GM21447 (cell line): Measurements from ENCODE around the gene RPLP1.

Experiments
- ATAC-seq: cut with Tn5 transposase; IDR thresholded peaks from one replicate; pipeline ENCODE4 v1.9.1; 2021; ENCODE audit not compliant: unreplicated experiment

RPLP1 gene

GRCh38 chr15:69468241-69469121 is 15.9 kb downstream of the RPLP1 start:
- no peak for ATAC-seq

DNA sequence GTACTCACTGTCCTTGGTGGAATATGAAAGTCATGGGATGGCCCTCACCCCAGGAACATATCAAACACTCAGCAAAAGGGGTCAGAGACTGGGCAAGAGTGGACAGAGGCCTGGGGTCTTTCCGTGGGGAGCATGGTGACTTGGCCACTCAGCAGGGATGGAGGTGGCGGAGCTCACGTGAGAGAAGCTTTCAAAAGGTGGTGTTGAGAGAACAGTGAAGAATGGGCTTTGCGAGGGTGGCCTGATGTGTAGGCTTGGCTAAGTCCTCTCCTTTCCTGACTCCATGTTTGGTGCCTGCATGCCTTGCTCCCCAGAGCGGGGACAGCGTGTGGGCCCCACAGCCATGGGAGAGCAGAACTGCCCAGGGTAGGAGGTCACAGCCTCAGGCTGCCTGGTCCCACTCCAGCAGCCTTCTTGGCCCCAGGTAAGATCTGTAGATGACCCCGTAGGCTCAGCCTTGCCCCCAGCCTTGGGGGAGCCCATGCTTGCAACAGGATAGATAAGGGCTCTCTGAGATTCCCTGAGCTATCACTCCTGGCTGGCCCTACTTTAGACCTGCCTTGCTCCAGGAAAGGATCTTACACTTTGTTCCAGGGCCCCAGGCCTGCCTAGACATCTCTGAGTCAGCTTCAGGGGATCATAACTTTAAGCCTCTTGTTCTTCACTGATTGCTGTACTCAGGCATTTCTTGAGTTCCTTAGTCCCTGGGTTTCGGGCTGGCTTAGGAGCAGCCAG is 17.0 kb downstream of the RPLP1 start:
- no peak for ATAC-seq

DNA sequence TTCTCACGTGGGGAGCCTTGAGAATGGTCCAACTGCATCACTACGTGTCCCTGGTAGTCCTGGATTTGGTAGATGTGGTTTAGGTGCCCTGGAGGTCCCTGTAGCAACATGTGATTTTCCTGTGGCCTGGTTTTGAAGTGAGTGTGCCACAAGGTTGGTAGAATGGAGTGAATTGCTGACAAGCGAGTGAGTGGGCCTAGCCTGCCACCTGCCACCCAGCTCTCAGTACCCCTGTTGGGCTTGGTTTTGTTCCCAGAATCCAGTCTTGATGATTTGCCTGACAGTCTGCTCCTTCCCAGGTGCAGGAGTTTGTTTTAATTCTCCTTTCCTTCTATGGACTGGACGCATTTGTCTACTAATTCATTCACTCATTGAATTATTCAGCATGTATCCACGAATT is 19.4 kb downstream of the RPLP1 start:
- no peak for ATAC-seq

- ATAC-seq = no peak
Observed at GRCh38 chr15:69472562-69472961, 19.9 kb downstream of the RPLP1 start.

GRCh38 chr15:69474291-69474690 is 21.7 kb downstream of the RPLP1 start:
- no peak for ATAC-seq

DNA sequence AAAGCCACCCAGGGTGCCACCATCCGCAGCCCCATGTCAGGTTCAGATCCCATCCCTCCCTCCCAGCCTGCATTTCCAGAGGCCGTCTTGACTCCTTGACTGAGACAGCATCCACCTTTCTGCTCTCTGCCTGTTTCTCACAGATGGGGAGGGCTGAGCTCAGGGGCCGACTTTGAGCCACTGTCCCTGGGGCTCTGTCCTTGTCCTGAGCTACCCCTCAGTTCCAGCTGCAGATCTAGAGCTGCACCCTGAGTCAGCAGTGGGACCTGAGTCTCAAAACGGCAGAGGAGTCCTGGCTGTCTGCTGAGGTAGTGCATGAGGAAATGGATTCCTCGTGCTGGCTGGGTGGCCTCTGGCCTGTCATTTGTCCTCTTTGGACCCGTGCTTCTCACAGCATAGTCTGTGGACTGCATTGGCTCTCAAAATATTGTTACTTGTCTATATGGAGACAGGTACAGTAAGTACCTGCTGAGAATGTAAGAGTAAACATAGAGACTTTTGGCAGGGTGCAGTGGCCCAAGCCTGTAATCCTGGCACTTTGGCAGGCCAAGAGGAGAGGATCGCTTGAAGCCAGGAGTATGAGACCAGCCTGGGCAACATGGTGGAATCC is 22.3 kb downstream of the RPLP1 start:
- no peak for ATAC-seq

GRCh38 chr15:69475769-69476358 is 23.2 kb downstream of the RPLP1 start:
- no peak for ATAC-seq

GRCh38 chr15:69476704-69477473 is 24.3 kb downstream of the RPLP1 start:
- ATAC-seq = no peak

GRCh38 chr15:69478259-69478781 is 25.7 kb downstream of the RPLP1 start:
- ATAC-seq = no peak

DNA sequence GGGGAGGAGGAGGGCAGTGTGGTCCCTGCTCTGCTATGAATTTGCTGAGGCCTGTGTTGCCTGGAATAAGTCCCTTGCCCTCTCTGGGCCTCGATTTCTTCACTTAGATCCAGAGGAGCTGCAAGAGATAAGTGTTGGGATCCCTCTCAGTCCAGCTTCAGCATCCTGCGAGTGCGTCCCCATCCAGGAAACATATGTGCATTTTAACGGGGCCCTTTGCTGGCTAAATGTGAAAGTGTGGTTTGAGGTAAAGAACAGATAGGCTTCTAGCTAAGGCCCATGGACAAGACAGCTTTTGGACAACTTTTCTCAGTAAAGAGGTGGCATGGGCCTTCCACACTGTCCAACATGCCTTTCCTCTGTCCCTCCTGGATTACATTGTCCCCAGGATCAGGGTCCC is 26.5 kb downstream of the RPLP1 start:
- ATAC-seq = no peak

GRCh38 chr15:69479971-69480370 is 27.4 kb downstream of the RPLP1 start:
- no peak for ATAC-seq

- no peak for ATAC-seq
Observed at GRCh38 chr15:69480932-69481331, 28.3 kb downstream of the RPLP1 start.

DNA sequence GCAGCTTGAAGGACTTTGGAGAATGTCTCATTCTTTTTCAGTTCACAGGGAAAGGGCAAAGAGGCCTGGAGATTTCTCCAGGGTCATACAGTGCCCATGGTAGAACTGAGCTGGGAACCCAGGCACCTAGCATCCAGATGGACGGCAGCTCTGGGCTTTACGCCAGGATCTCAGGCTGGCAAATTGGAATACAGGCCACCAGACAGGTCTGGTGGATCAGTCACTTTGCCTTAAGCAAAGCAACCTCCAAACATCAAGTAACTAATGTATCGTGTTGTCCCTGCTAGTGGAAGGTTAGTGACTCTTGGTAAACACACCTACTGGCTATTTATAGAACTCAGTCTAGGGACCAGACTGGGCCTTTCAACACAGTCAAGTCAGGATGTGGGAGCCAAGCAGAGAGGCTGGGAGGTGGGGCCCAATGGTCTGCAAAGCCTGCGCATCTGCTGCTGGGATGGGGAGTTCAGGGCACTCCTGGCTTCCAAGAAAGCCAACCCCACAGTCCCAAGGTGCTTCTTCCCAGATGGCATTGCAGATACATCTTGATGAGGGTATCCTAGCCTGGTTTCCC is 30.2 kb downstream of the RPLP1 start:
- ATAC-seq = no peak

- ATAC-seq = no peak
Observed at GRCh38 chr15:69484837-69485236, 32.2 kb downstream of the RPLP1 start.

GRCh38 chr15:69486481-69487110 is 34.0 kb downstream of the RPLP1 start:
- no peak for ATAC-seq

DNA sequence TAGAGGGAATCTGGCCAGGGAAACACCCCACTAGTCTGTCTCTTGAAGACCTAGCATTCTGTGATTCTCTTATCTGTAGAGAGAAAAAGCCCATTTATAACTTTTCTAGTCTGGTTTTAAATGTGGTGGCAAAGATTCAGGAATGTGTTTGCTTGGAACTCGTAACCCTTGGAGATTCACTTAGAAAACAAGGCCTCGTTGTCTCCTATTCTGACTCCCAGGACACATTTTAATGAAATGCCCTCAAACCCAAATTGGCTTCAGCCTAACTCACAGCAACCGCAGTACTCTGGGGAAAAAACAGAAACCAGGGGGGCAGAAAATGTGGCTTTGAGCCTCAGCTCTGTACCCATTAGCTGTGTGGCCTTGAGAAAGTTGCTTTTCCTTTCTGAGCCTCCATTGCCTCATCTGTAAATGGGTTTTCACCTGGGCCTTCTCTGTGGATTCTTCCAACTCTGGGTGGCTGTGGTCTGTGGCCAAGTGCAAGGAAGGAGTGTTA is 36.5 kb downstream of the RPLP1 start:
- ATAC-seq = no peak

DNA sequence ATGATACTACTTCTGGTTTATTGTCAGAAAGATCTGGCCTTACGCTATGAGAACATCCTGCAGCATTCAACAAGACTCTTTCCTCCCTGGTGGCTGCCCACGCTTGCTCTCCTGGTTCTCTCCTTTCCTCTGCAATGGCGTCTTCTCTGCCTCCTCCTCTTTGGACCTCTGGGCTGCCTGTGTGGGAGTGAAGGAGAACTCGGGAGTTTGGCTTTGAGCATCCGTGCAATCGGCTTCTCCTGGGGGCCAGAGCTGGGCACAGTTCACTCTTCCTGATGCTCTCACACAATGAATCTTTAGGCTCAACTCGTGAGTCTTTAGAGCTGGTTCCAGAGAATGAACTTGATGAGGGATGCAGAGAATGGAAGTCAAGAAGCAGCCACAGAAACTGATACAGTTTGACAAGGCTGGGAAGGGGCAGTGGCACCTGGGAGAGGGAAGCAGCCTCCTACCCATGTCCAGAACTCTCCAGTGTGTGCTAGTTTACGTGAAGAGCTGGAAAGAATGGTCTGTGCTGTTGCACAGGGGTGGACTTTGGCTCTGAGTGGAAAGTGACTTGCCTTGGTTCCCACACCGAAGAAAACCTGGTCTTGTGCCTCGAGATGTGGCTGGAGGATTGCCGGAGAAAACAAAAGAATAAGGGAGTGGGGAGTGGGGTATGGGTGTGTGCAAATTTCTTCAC is 37.9 kb downstream of the RPLP1 start:
- no peak for ATAC-seq

GRCh38 chr15:69491038-69491505 is 38.5 kb downstream of the RPLP1 start:
- ATAC-seq = no peak

- no peak for ATAC-seq
Observed at GRCh38 chr15:69493406-69493805, 40.8 kb downstream of the RPLP1 start.
